ENCODE measurements around the gene FPR3.
A peak's percentile ranks its signal among the peaks of the same experiment; 100 is the strongest.

Gene FPR3

GRCh38 chr19:51807925-51808324, 13.0 kb downstream of the FPR3 start:
- DNase-seq: no peak

- no peak for DNase-seq
Measured at GRCh38 chr19:51808333-51808986, 13.5 kb downstream of the FPR3 start.

GRCh38 chr19:51809787-51810186, 14.8 kb downstream of the FPR3 start:
- DNase-seq: peak; percentile 80

- DNase-seq: peak; percentile 74
Measured at GRCh38 chr19:51810223-51810622, 15.3 kb downstream of the FPR3 start.

- peak; percentile 99 for DNase-seq
Measured at GRCh38 chr19:51811344-51811743, 16.4 kb downstream of the FPR3 start.

GRCh38 chr19:51815043-51815442, 20.1 kb downstream of the FPR3 start:
- DNase-seq: peak; percentile 79

GRCh38 chr19:51816711-51817110, 21.8 kb downstream of the FPR3 start:
- peak; percentile 75 for DNase-seq

GRCh38 chr19:51820011-51820410, 25.1 kb downstream of the FPR3 start:
- peak; percentile 85 for DNase-seq

- peak; percentile 70 for DNase-seq
Measured at GRCh38 chr19:51820831-51821446, 26.0 kb downstream of the FPR3 start.

GRCh38 chr19:51821456-51821855, 26.5 kb downstream of the FPR3 start:
- peak; percentile 94 for DNase-seq

GRCh38 chr19:51821921-51822320, 27.0 kb downstream of the FPR3 start:
- DNase-seq: no peak

GRCh38 chr19:51822325-51822724, 27.4 kb downstream of the FPR3 start:
- DNase-seq: peak; percentile 97

- no peak for DNase-seq
Measured at GRCh38 chr19:51822946-51823345, 28.0 kb downstream of the FPR3 start.

- DNase-seq: peak; percentile 95
Measured at GRCh38 chr19:51824281-51825005, 29.5 kb downstream of the FPR3 start.

GRCh38 chr19:51830274-51830673, 35.3 kb downstream of the FPR3 start:
- peak; percentile 94 for DNase-seq

- DNase-seq: no peak
Measured at GRCh38 chr19:51837145-51837544, 42.2 kb downstream of the FPR3 start.

- DNase-seq: no peak
Measured at GRCh38 chr19:51861870-51862622, 67.1 kb downstream of the FPR3 start.

GRCh38 chr19:51873097-51873496, 78.1 kb downstream of the FPR3 start:
- no peak for DNase-seq

Measured in inflammatory macrophage treated with lipopolysaccharide for 4 hours (primary cell).